SK-N-SH (cell line): ENCODE data around the gene SDF4. TPM values are rescaled to one million over a fixed set of nuclear protein-coding genes. Genes with fewer than 3 reads are reported as not detected.

ENCODE experiments used
- CTCF ChIA-PET: fragments of 300-600, 350-600 bp; formaldehyde crosslinking; extraction: SDS; loops from one replicate; lab custom pipeline; 2021; lab: Yijun Ruan, JAX
- POLR2A ChIA-PET: fragments of 350-600 bp; sonication (Branson Sonifier 250); formaldehyde crosslinking; extraction: SDS; loops from one replicate; lab custom pipeline; 2020; ENCODE audit warnings: antibody characterized with exemption, inconsistent platforms; lab: Yijun Ruan, JAX
- DNase-seq: peaks from one replicate; pipeline ENCODE4 v3.0.0; 2012
- H2AFZ ChIP-seq: fragments of 200-600 bp; sonication (generic); 2 replicates; pipeline ENCODE4 v1.8.1; 2016; ENCODE audit warnings: antibody characterized with exemption, mild to moderate bottlenecking, low read depth
- H3F3A ChIP-seq: fragments of 200-600 bp; sonication (generic); replicated peaks from 2 replicates; pipeline ENCODE3; 2016; ENCODE audit warnings: antibody characterized with exemption, mild to moderate bottlenecking; ENCODE audit not compliant: insufficient read depth
- H3K27ac ChIP-seq, 2 experiments: fragments of 200-500 bp in 1 of 2; fragments of 200-600 bp in 1 of 2; sonication (Bioruptor generic) in 1 of 2; sonication (generic), shearing (Covaris generic) in 1 of 2; 2 replicates each; pipeline versions ENCODE4 v1.5.1 to v1.6.1; 2014 to 2016; ENCODE audit warnings: low read depth in 2 of 2, inconsistent platforms in 1 of 2, low read length in 1 of 2, mild to moderate bottlenecking in 1 of 2, mixed read lengths in 1 of 2
- H3K27me3 ChIP-seq: fragments of 200-600 bp; sonication (generic), shearing (Covaris generic); 2 replicates; pipeline ENCODE4 v1.6.1; 2016; ENCODE audit warnings: mixed run types; ENCODE audit not compliant: insufficient read depth
- H3K36me3 ChIP-seq, 2 experiments: fragments of 200-500 bp in 1 of 2; fragments of 200-600 bp in 1 of 2; sonication (Bioruptor generic) in 1 of 2; sonication (generic) in 1 of 2; replicated peaks in 1 of 2; 2 replicates each; pipeline versions ENCODE3 to v1.5.1; 2014 to 2016; ENCODE audit warnings: low read length in 1 of 2, mild to moderate bottlenecking in 1 of 2; ENCODE audit not compliant: insufficient read depth in 2 of 2, control insufficient read depth in 1 of 2
- H3K4me1 ChIP-seq, 2 experiments: fragments of 200-500 bp in 1 of 2; fragments of 200-600 bp in 1 of 2; sonication (Bioruptor generic) in 1 of 2; sonication (generic), shearing (Covaris generic) in 1 of 2; 2 replicates each; pipeline versions ENCODE4 v1.5.1 to v1.6.1; 2014 to 2016; ENCODE audit warnings: low read depth in 1 of 2, low read length in 1 of 2, mixed run types in 1 of 2; ENCODE audit not compliant: insufficient read depth in 2 of 2, control insufficient read depth in 1 of 2
- H3K4me2 ChIP-seq: fragments of 200-600 bp; sonication (generic), shearing (Covaris generic); 2 replicates; pipeline ENCODE4 v1.6.1; 2017; ENCODE audit warnings: mixed run types
- H3K4me3 ChIP-seq, 2 experiments: fragments of 200-500 bp in 1 of 2; fragments of 200-600 bp in 1 of 2; sonication (Bioruptor generic) in 1 of 2; sonication (generic), shearing (Covaris generic) in 1 of 2; 2 replicates each; pipeline versions ENCODE4 v1.5.1 to v1.8.1; 2014 to 2016; ENCODE audit warnings: low read depth in 2 of 2, inconsistent platforms in 1 of 2, low read length in 1 of 2, mild to moderate bottlenecking in 1 of 2, mixed read lengths in 1 of 2, moderate library complexity in 1 of 2
- H3K79me2 ChIP-seq: fragments of 200-600 bp; sonication (generic); 2 replicates; pipeline ENCODE4 v1.8.1; 2017; ENCODE audit warnings: mild to moderate bottlenecking; ENCODE audit not compliant: insufficient read depth
- H3K9ac ChIP-seq: fragments of 200-600 bp; sonication (generic); 2 replicates; pipeline ENCODE4 v1.6.1; 2017; ENCODE audit warnings: mixed run types
- H3K9me2 ChIP-seq: fragments of 200-600 bp; sonication (generic); 2 replicates; pipeline ENCODE4 v1.6.1; 2017; ENCODE audit warnings: mixed run types
- H3K9me3 ChIP-seq: fragments of 200-600 bp; sonication (generic); 2 replicates; pipeline ENCODE4 v1.6.1; 2017; ENCODE audit warnings: mixed run types, mild to moderate bottlenecking, moderate library complexity
- H4K20me1 ChIP-seq: fragments of 200-600 bp; sonication (generic); 2 replicates; pipeline ENCODE4 v1.6.1; 2017; ENCODE audit warnings: mild to moderate bottlenecking, mixed run types; ENCODE audit not compliant: insufficient read depth
- CHD2 ChIP-seq: fragments of 150-350 bp; IDR thresholded peaks from 2 replicates; pipeline ENCODE4 v1.6.1; 2018; ENCODE audit warnings: low read length; ENCODE audit not compliant: partially characterized antibody
- ELF1 ChIP-seq: IDR thresholded peaks from 2 replicates; pipeline ENCODE4 v1.4.0; 2012
- EP300 ChIP-seq, 2 experiments: IDR thresholded peaks; 2 replicates each; pipeline versions ENCODE4 v1.4.0 to v1.6.1; 2012; ENCODE audit warnings: borderline replicate concordance in 1 of 2, low read depth in 1 of 2, low read length in 1 of 2
- FOXM1 ChIP-seq: IDR thresholded peaks from 2 replicates; pipeline ENCODE4 v1.4.0; 2012; ENCODE audit warnings: low read depth, mild to moderate bottlenecking
- GATA2 ChIP-seq: sonication (generic); formaldehyde crosslinking; IDR thresholded peaks from 2 replicates; pipeline ENCODE4 v1.5.0; 2020; ENCODE audit warnings: mild to moderate bottlenecking, missing genetic modification reagents
- MAX ChIP-seq: IDR thresholded peaks from 2 replicates; pipeline ENCODE4 v1.4.0; 2012; ENCODE audit warnings: low read depth
- MEF2A ChIP-seq: IDR thresholded peaks from 2 replicates; pipeline ENCODE4 v1.4.0; 2012; ENCODE audit warnings: low read depth, borderline replicate concordance
- PBX3 ChIP-seq: IDR thresholded peaks from 2 replicates; pipeline ENCODE4; 2012
- POLR2AphosphoS5 ChIP-seq: IDR thresholded peaks from 2 replicates; pipeline ENCODE4 v1.6.1; 2012; ENCODE audit warnings: low read depth, low read length
- RXRA ChIP-seq: IDR thresholded peaks from 2 replicates; pipeline ENCODE4 v1.4.0; 2012; ENCODE audit warnings: low read depth, mild to moderate bottlenecking, borderline replicate concordance
- TEAD4 ChIP-seq: IDR thresholded peaks from 2 replicates; pipeline ENCODE4 v1.4.0; 2012; ENCODE audit warnings: mild to moderate bottlenecking, borderline replicate concordance; ENCODE audit not compliant: insufficient read depth
- USF1 ChIP-seq: IDR thresholded peaks from 2 replicates; pipeline ENCODE4 v1.4.0; 2012; ENCODE audit warnings: low read depth, borderline replicate concordance
- ZBTB33 ChIP-seq: IDR thresholded peaks from 2 replicates; pipeline ENCODE4 v1.4.0; 2012; ENCODE audit warnings: low read depth, borderline replicate concordance
- WGBS: methylation state at CpG from one replicate; pipeline ENCODE4 v1.1.6; 2017; ENCODE audit warnings: low lambda C conversion rate; 5-methylcytosine and 5-hydroxymethylcytosine counted together
- polyA plus RNA-seq, 3 experiments: library from polyadenylated mRNA; depleted of rRNA; stranded (reverse); fragments of >200 nt; gene quantifications; 2 replicates each; pipeline ENCODE4 v1.2.3, GENCODE V29; 2012

The SDF4 gene
- polyA plus RNA-seq, 1 of the 3 experiments (the other 2 are of a cell fraction), result 265 TPM

- Histone ChIP-seq H3K9me2 (no peaks in the 10 kb centered on the region), H3F3A (no peaks in the 10 kb centered on the region), H3K4me1 (peaks cover 3 to 5% of the 10 kb centered on the region in 2 experiments; a peak in 1 of 4 replicates), H4K20me1 (no peaks in the 10 kb centered on the region)
- POLR2A ChIA-PET, result no interaction called here
- WGBS, result no CpG with 5 or more reads among the region's 24 CpGs
- peak; percentile 43 for DNase-seq
- TF ChIP-seq USF1 (no peak), FOXM1 (no peak), TEAD4 (no peak), MAX (no peak), GATA2 (no peak), EP300 (IDR thresholded peaks at IDR 0.05; ENCODE audit: borderline replicate concordance in 1 of 2, low read depth in 1 of 2, low read length in 1 of 2) (no peak), PBX3 (no peak), ELF1 (no peak), ZBTB33 (no peak), POLR2AphosphoS5 (no peak), RXRA (no peak), MEF2A (no peak), CHD2 (no peak)
- TF ChIP-seq, all 33 proteins: peak for 0
- H2AFZ ChIP-seq, result no peak overlapping the region
- H3K36me3 ChIP-seq, result peaks cover 0 to 14% of the 10 kb centered on the region in 2 experiments
- no peak overlapping the region for H3K27ac ChIP-seq
- no peak overlapping the region for H3K9ac ChIP-seq
- H3K27me3 ChIP-seq, result no peaks in the 10 kb centered on the region
- H3K4me2 ChIP-seq, result no peak overlapping the region
- H3K4me3 ChIP-seq, result no peak overlapping the region
- CTCF ChIA-PET, result no interaction called here
- no peaks in the 10 kb centered on the region for H3K79me2 ChIP-seq
- H3K9me3 ChIP-seq, result no peaks in the 10 kb centered on the region
These were observed 18.9 kb downstream of the SDF4 start for GRCh38 chr1:1212780-1213344.
